Erythroblast (primary cell): Measurements from ENCODE around the gene VARS1.

ENCODE experiments used
- GATA1 ChIP-seq: IDR thresholded peaks from 2 replicates; pipeline ENCODE4 v1.6.1; 2011; ENCODE audit warnings: low read depth, mild to moderate bottlenecking, control low read depth, low read length, moderate library complexity
- POLR2A ChIP-seq: IDR thresholded peaks from 2 replicates; pipeline ENCODE4 v1.6.1; 2011; ENCODE audit warnings: mild to moderate bottlenecking, low read length

- TF ChIP-seq POLR2A: no peak
- no peak for TF ChIP-seq GATA1
Measured at GRCh38 chr6:31776485-31776988, 19.0 kb downstream of the VARS1 start.
